Esophagus squamous epithelium (tissue), 5 donors: ENCODE results near the gene CREB3L1. TPM values are rescaled to one million over a fixed set of nuclear protein-coding genes. Genes with fewer than 3 reads are reported as not detected.
A peak's percentile ranks its signal among the peaks of the same experiment; 100 is the strongest.

Source experiments
- DNase-seq: peaks from one replicate; lab custom pipeline; 2025; lab: John Stamatoyannopoulos, UW
- H3K27ac ChIP-seq, 4 donors: fragments of 200-600 bp; sonication (generic); one replicate each; pipeline ENCODE4 v1.5.1; 2016 to 2019; ENCODE audit warnings: mild to moderate bottlenecking in 1 of 4
- H3K27me3 ChIP-seq, 4 donors: fragments of 200-600 bp; sonication (generic); 1 replicate in 3 of 4; 2 replicates in 1 of 4; pipeline versions ENCODE4 v1.5.1 to v1.6.0; 2017 to 2021; ENCODE audit warnings: antibody characterized with exemption in 1 of 4
- H3K36me3 ChIP-seq, 3 donors: fragments of 200-600 bp; sonication (generic); one replicate each; pipeline ENCODE4 v1.5.1; 2016 to 2019
- H3K4me1 ChIP-seq, 3 donors: fragments of 200-600 bp; sonication (generic); one replicate each; pipeline ENCODE4 v1.5.1; 2017 to 2019
- H3K4me3 ChIP-seq, 4 donors: fragments of 200-600 bp; sonication (generic); 1 replicate in 3 of 4; 2 replicates in 1 of 4; pipeline ENCODE4 v1.5.1; 2016 to 2019; ENCODE audit warnings: mild to moderate bottlenecking in 2 of 4, moderate library complexity in 1 of 4
- H3K9me3 ChIP-seq, 3 donors: fragments of 200-600 bp; sonication (generic); one replicate each; pipeline ENCODE4 v1.5.1; 2016 to 2019
- POLR2A ChIP-seq, 4 donors: fragments of 450-650 bp; IDR thresholded peaks; one replicate each; pipeline ENCODE4 v1.6.1; 2017; ENCODE audit warnings: antibody characterized with exemption in 4 of 4, mild to moderate bottlenecking in 4 of 4, moderate library complexity in 3 of 4
- WGBS, 2 donors: methylation state at CpG; one replicate each; pipeline ENCODE4 v1.1.5; 2018; 5-methylcytosine and 5-hydroxymethylcytosine counted together
- intact Hi-C: fragments of 100-400 bp; cut with DNase I; formaldehyde crosslinking; loops from one replicate; pipeline ENCODE4 v1.15.0; 2022
- total RNA-seq, 4 donors: library from RNA; depleted of rRNA; stranded (reverse); fragments of >200 nt; gene quantifications; one replicate each; pipeline ENCODE4 v1.1.0, GENCODE V29; 2016
- TF ChIP-seq, protein P1 (sequence below), 6 experiments: fragments of 450-650 bp in 4 of 6; fragments of 200-600 bp in 2 of 6; sonication (generic) in 2 of 6; IDR thresholded peaks; one replicate each; pipeline ENCODE4 v1.5.1; 2016 to 2019; ENCODE audit warnings: antibody characterized with exemption in 6 of 6, mild to moderate bottlenecking in 4 of 6, moderate library complexity in 4 of 6
- donor health status: DM: yes; HTN: yes; CAD: no.

CREB3L1 gene
- total RNA-seq, 4 donors from 2014 or later, result 0.13 to 2.1 (median 0.63) TPM

DNA sequence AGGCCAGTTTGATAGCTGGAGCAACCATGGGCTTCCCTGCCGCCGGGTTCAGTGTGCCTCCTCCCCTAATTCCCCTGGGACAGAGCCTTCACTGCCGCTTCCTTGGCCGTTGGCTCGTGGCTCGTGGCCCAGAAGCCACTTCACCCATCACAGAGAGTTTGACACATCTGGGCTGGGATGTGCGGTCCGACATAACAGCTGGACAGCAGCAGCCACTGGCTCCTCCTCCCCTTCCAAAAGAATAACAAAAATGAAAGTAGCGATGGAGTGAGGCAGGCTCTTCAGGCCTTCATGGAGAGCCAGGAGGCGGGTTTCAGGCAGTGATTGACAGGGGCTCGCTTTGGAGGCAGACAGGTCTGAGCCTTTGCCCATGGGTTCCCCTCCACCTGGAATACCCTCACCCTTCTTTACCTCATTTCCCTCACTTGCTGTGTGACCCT lies 8.2 kb downstream of the CREB3L1 start:
- H3K4me3 ChIP-seq, result peak overlapping the region in 1 of 4 donors; percentile 45
- peaks cover 0 to 23% (median 0%) of the 10 kb centered on the region in 4 donors for H3K27me3 ChIP-seq

DNA sequence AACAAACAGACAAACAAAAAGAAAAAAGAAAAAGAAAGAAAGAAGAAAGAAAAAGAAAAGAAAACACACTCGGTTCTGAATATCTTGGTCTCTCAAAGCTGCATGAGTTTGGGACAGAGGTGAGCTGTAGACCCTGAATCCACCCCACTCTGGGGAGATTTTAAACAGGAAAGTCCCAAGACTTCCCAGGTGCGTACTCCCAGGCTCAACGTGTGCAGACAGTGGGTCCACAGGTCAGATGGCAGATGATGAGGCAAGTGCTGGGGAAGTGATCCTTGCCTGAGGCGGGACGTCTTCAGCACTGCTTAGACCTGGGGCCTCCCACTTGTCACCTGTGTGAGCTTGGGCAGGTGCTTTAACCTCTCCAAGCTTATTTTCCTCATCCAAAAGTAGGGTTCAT lies 9.3 kb downstream of the CREB3L1 start:
- Histone ChIP-seq H3K36me3 (no peaks in the 10 kb centered on the region), H3K4me1 (peaks cover 5 to 25% (median 9%) of the 10 kb centered on the region in 3 donors), H3K27me3 (peaks cover 0 to 12% (median 0%) of the 10 kb centered on the region in 4 donors), H3K4me3 (no peak overlapping the region), H3K27ac (no peak overlapping the region), H3K9me3 (no peaks in the 10 kb centered on the region)
- TF ChIP-seq POLR2A (IDR thresholded peaks at IDR 0.05), result no peak
- TF ChIP-seq, protein P1, sequence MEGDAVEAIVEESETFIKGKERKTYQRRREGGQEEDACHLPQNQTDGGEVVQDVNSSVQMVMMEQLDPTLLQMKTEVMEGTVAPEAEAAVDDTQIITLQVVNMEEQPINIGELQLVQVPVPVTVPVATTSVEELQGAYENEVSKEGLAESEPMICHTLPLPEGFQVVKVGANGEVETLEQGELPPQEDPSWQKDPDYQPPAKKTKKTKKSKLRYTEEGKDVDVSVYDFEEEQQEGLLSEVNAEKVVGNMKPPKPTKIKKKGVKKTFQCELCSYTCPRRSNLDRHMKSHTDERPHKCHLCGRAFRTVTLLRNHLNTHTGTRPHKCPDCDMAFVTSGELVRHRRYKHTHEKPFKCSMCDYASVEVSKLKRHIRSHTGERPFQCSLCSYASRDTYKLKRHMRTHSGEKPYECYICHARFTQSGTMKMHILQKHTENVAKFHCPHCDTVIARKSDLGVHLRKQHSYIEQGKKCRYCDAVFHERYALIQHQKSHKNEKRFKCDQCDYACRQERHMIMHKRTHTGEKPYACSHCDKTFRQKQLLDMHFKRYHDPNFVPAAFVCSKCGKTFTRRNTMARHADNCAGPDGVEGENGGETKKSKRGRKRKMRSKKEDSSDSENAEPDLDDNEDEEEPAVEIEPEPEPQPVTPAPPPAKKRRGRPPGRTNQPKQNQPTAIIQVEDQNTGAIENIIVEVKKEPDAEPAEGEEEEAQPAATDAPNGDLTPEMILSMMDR (IDR thresholded peaks at IDR 0.05), result no peak
- 49 to 59% methylated on average over 3 to 5 of the region's 5 CpGs for WGBS, 2 donors
- intact Hi-C loops, result no loop called here
- DNase-seq, result no peak

More for the DNA sequence above, 8.2 kb downstream of the CREB3L1 start:
- Histone ChIP-seq H3K36me3 (no peaks in the 10 kb centered on the region), H3K9me3 (no peaks in the 10 kb centered on the region), H3K27ac (peak overlapping the region in 3 of 4 donors; percentile 8 to 76 (median 63)), H3K4me1 (peaks cover 3 to 24% (median 6%) of the 10 kb centered on the region in 3 donors)
- intact Hi-C loops, result no loop called here
- WGBS, 2 donors, result 57 to 59% methylated on average over 7 to 11 of the region's 11 CpGs
- no peak for DNase-seq
- TF ChIP-seq, protein P1 (IDR thresholded peaks at IDR 0.05), result no peak
- no peak for TF ChIP-seq POLR2A (IDR thresholded peaks at IDR 0.05)

DNA sequence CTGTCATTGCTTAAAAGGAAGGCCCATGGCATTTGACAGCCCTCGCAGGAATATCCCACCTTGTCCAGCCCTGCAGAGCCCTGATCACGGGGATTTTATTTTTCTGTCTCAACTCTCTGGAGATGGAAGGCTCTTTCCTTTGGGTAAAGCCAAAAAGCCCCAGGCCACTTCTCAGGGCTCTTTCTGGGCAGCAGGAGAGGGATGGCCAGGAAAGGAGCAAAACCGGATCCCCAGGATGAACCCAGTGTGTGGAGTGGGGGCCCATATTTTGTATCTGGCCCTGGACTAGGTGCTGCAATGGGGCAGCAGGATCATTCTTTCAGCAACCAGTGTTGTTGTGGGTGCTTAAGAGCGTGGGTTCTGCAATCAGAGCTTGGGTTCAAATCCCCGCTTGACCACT lies 11.0 kb downstream of the CREB3L1 start:
- Histone ChIP-seq H3K27me3 (peaks cover 0 to 13% (median 0%) of the 10 kb centered on the region in 4 donors), H3K27ac (no peak overlapping the region), H3K4me3 (no peak overlapping the region), H3K36me3 (no peaks in the 10 kb centered on the region), H3K9me3 (no peaks in the 10 kb centered on the region), H3K4me1 (peaks cover 5 to 30% (median 9%) of the 10 kb centered on the region in 3 donors)
- DNase-seq, result no peak
- WGBS, 2 donors, result 70 to 89% methylated on average over 3 of the region's 5 CpGs
- TF ChIP-seq, protein P1 (IDR thresholded peaks at IDR 0.05), result no peak
- TF ChIP-seq POLR2A (IDR thresholded peaks at IDR 0.05), result no peak
- intact Hi-C loops, result no loop called here

DNA sequence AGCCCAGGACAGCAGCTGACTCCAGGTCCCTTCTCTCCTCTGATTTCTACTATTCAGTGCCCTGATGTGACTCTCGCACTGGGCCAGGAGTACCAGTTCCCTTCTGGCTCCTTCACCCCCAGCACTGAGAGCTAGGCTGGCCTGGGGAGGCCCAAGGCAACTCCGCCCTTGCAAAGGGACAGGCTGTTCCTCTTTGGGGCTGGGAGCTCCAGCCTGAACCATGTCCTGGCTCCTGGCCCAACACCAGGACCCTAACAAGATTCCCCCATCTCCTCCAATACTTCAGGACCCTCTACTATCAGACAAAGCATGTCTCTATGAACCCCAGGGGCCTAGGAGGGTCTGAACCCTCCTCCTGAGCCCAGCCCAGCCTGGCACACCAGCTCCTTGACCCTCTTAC lies 12.5 kb downstream of the CREB3L1 start:
- Histone ChIP-seq H3K36me3 (no peaks in the 10 kb centered on the region), H3K4me3 (no peak overlapping the region), H3K27me3 (peaks cover 0 to 17% (median 0%) of the 10 kb centered on the region in 4 donors), H3K9me3 (no peaks in the 10 kb centered on the region), H3K4me1 (peaks cover 8 to 42% (median 11%) of the 10 kb centered on the region in 3 donors), H3K27ac (peak overlapping the region in 2 of 4 donors; percentile 4 to 19)
- intact Hi-C loops, result no loop called here
- TF ChIP-seq POLR2A (IDR thresholded peaks at IDR 0.05), result no peak
- TF ChIP-seq, protein P1 (IDR thresholded peaks at IDR 0.05), result no peak
- 67 to 80% methylated on average over 1 to 2 of the region's 2 CpGs for WGBS, 2 donors
- no peak for DNase-seq

DNA sequence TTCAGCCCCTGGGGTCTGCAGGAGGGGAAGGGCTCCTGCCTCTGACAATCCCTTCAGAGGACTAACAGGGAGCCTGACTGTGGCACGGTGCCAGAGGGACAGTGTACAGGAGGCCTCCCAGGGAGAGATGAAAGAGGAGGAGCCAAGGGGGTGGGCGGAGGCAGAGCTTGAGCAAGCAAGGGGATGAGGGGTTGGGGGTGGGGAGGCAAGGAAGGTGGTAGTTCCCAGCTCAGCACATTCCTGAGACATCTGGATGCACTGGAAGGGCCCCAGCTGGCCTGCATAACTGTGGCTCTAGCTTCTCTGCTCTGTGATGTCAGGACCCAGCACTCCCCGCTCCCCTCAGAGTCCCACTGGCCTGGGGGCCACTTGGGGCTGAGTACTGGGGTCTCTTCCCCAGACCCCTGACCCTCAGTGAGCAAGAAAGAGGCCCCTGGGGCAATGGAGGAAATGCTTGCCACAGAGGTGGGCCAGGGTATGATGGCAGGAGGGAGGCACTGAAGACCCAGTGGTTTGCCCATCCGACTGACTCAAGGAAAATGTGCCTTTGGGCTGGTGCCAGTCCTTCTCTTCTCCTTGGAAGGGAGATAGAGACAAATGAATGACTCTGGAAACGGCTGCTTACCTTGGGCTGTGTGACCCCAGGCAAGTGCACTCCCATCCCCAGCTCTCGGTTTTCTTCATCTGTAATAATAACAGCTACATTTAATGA lies 13.3 kb downstream of the CREB3L1 start:
- peak overlapping the region in 3 of 4 donors; percentile 4 to 63 (median 42) for H3K27ac ChIP-seq
- intact Hi-C loops, result no loop called here

More for the DNA sequence above, 13.3 kb downstream of the CREB3L1 start:
- WGBS, 2 donors, result 62 to 70% methylated on average over 3 to 4 of the region's 6 CpGs
- Histone ChIP-seq H3K4me3 (no peak overlapping the region), H3K36me3 (no peaks in the 10 kb centered on the region), H3K27me3 (peaks cover 0 to 24% (median 0%) of the 10 kb centered on the region in 4 donors), H3K9me3 (no peaks in the 10 kb centered on the region), H3K4me1 (peaks cover 13 to 46% (median 19%) of the 10 kb centered on the region in 3 donors)
- TF ChIP-seq POLR2A (IDR thresholded peaks at IDR 0.05), result no peak
- TF ChIP-seq, protein P1 (IDR thresholded peaks at IDR 0.05), result no peak
- no peak for DNase-seq
